DOHH2 (cell line): ENCODE measurements around the gene INHBB.

Experiments
- H3F3A ChIP-seq: fragments of 200-600 bp; sonication (generic), shearing (Covaris generic); 2 replicates; pipeline ENCODE4 v1.6.0; 2016; ENCODE audit warnings: antibody characterized with exemption, mild to moderate bottlenecking; ENCODE audit not compliant: control insufficient read depth, insufficient read depth
- H3K27ac ChIP-seq: fragments of 200-600 bp; sonication (generic); 2 replicates; pipeline ENCODE4 v1.5.1; 2014; ENCODE audit warnings: low read depth, mild to moderate bottlenecking, low read length, moderate library complexity
- H3K27me3 ChIP-seq: fragments of 200-600 bp; sonication (generic); 2 replicates; pipeline ENCODE4 v1.6.1; 2014; ENCODE audit warnings: mild to moderate bottlenecking, low read length, mixed read lengths; ENCODE audit not compliant: control insufficient read depth
- H3K36me3 ChIP-seq: fragments of 200-600 bp; sonication (generic); 2 replicates; pipeline ENCODE4 v1.6.1; 2014; ENCODE audit warnings: mild to moderate bottlenecking, low read length, moderate library complexity, mixed read lengths; ENCODE audit not compliant: control insufficient read depth
- H3K4me1 ChIP-seq: fragments of 200-600 bp; sonication (generic); 2 replicates; pipeline ENCODE4 v1.6.1; 2014; ENCODE audit warnings: mild to moderate bottlenecking, low read length, mixed read lengths; ENCODE audit not compliant: control insufficient read depth
- H3K4me2 ChIP-seq: fragments of 200-600 bp; sonication (generic); 2 replicates; pipeline ENCODE4 v1.6.0; 2014; ENCODE audit warnings: mild to moderate bottlenecking, low read length, moderate library complexity
- H3K4me3 ChIP-seq: fragments of 200-600 bp; sonication (generic); 2 replicates; pipeline ENCODE4 v1.5.1; 2014; ENCODE audit warnings: mild to moderate bottlenecking, low read length, mixed read lengths
- H3K79me2 ChIP-seq: fragments of 200-600 bp; sonication (generic); 2 replicates; pipeline ENCODE4 v1.6.1; 2014; ENCODE audit warnings: mild to moderate bottlenecking, low read length, mixed read lengths; ENCODE audit not compliant: control insufficient read depth
- H3K9me2 ChIP-seq: fragments of 200-600 bp; sonication (generic); replicated peaks from 2 replicates; pipeline ENCODE4 v1.6.1; 2014; ENCODE audit warnings: mild to moderate bottlenecking, low read length, mixed read lengths; ENCODE audit not compliant: control insufficient read depth
- H3K9me3 ChIP-seq: fragments of 200-600 bp; sonication (generic); 2 replicates; pipeline ENCODE4 v1.6.1; 2014; ENCODE audit warnings: antibody characterized with exemption, low read length, mixed read lengths; ENCODE audit not compliant: control insufficient read depth, insufficient read depth
- H4K20me1 ChIP-seq: fragments of 200-600 bp; sonication (generic); 2 replicates; pipeline ENCODE4 v1.6.0; 2014; ENCODE audit warnings: low read depth, mild to moderate bottlenecking, antibody characterized with exemption, low read length, moderate library complexity; ENCODE audit not compliant: control insufficient read depth, insufficient read depth
- EZH2phosphoT487 ChIP-seq: fragments of 200-600 bp; sonication (generic); IDR thresholded peaks from 2 replicates; pipeline ENCODE4 v1.6.1; 2017; ENCODE audit warnings: borderline replicate concordance, mild to moderate bottlenecking, antibody characterized with exemption, low read length, moderate library complexity, mixed read lengths
- TF ChIP-seq, protein P1 (sequence below): fragments of 200-600 bp; sonication (generic); IDR thresholded peaks from one replicate; pipeline ENCODE4 v1.5.1; 2014; ENCODE audit warnings: antibody characterized with exemption, mild to moderate bottlenecking, low read depth, low read length; ENCODE audit not compliant: poor library complexity, severe bottlenecking

Gene INHBB

DNA sequence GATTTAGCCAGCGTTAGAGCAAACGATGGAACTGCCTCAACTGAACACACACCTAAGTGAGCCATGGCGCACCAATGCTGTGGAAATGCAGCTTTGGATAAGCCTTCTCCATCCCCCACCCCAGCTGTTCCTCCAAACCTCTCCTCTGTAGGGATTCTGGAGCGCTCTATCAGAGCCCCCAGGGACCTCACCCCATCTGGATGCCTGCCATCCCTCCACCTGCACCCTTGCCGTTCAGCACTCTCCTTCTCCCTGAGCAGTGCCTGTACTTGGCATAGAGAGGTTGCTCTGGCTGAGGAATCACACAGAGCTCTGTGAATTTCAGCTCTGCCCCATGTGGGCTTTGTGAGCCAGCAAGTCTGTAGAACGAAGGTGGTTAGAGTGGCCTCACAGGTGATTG lies 42.8 kb upstream of the INHBB start:
- TF ChIP-seq, protein P1, sequence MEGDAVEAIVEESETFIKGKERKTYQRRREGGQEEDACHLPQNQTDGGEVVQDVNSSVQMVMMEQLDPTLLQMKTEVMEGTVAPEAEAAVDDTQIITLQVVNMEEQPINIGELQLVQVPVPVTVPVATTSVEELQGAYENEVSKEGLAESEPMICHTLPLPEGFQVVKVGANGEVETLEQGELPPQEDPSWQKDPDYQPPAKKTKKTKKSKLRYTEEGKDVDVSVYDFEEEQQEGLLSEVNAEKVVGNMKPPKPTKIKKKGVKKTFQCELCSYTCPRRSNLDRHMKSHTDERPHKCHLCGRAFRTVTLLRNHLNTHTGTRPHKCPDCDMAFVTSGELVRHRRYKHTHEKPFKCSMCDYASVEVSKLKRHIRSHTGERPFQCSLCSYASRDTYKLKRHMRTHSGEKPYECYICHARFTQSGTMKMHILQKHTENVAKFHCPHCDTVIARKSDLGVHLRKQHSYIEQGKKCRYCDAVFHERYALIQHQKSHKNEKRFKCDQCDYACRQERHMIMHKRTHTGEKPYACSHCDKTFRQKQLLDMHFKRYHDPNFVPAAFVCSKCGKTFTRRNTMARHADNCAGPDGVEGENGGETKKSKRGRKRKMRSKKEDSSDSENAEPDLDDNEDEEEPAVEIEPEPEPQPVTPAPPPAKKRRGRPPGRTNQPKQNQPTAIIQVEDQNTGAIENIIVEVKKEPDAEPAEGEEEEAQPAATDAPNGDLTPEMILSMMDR: no peak
- TF ChIP-seq EZH2phosphoT487: no peak
- H3K9me3 ChIP-seq: no peaks in the 10 kb centered on the region
- H3K27me3 ChIP-seq: 0 out of 2 replicates have a peak, but pooled peaks cover 3% of the 10 kb centered on the region
- H3F3A ChIP-seq: no peaks in the 10 kb centered on the region
- no peaks in the 10 kb centered on the region for H3K9me2 ChIP-seq
- H4K20me1 ChIP-seq: no peaks in the 10 kb centered on the region
- no peak overlapping the region for H3K27ac ChIP-seq
- peaks cover 25% of the 10 kb centered on the region for H3K4me1 ChIP-seq
- no peak overlapping the region for H3K4me3 ChIP-seq
- H3K79me2 ChIP-seq: no peaks in the 10 kb centered on the region
- no peak overlapping the region for H3K4me2 ChIP-seq
- H3K36me3 ChIP-seq: no peaks in the 10 kb centered on the region

DNA sequence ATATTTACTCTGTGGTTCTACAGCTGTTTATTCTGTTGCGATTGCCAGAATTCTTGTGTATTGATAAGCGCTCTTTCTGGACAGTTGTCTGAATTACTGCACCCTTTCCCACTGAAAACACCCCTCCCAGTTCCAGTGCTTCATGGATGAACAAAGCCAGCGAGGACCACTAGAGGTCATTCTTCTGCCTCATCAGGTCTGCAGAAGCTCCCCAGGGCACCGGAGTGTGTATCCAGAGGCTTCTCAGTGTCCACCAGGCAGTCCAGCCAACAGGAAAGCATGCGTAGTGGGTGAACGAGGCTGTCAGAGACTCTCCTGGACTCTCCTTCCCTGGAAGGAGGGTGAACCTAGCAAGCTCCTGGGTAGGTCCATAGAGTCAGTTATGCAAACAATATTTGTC lies 40.6 kb upstream of the INHBB start:
- Histone ChIP-seq H3K27me3 (0 out of 2 replicates have a peak, but pooled peaks cover 3% of the 10 kb centered on the region), H4K20me1 (no peaks in the 10 kb centered on the region), H3K4me2 (no peak overlapping the region), H3K9me3 (no peaks in the 10 kb centered on the region), H3K4me3 (no peak overlapping the region), H3K4me1 (peaks cover 47% of the 10 kb centered on the region), H3K9me2 (no peaks in the 10 kb centered on the region), H3K36me3 (no peaks in the 10 kb centered on the region), H3K27ac (no peak overlapping the region), H3K79me2 (no peaks in the 10 kb centered on the region), H3F3A (peaks cover 4% of the 10 kb centered on the region; the same call in 1 of the 2 replicates)
- no peak for TF ChIP-seq EZH2phosphoT487
- TF ChIP-seq, protein P1: peak; percentile 43

DNA sequence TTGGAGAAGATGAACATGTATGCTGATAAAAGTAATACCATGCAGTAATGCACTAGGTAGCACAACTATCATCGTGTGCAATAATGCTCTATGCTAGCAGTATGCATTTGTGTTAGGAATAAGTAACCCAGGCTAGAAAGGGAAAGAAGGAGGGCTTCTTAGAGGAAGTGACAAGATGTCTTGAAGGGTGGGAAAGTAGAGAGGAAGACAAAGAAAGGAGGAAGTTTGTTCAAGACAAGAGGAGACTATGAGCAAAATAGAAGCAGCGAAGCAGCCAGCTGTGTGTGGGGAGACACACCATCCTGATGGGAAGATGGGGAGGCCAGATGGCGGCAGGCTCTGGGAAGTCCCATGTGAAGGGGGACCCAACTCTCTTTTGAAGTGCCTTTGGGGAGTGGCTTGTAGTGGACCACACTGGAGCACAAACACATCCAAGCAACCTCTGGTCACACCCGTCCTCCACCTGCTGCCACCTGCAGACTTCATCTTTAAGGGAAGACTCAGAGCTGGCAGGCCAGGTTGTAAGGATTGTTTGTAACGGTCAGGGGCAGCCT lies 39.9 kb upstream of the INHBB start:
- no peaks in the 10 kb centered on the region for H3K9me2 ChIP-seq
- no peak overlapping the region for H3K4me3 ChIP-seq
- H3K27ac ChIP-seq: no peak overlapping the region
- H3K27me3 ChIP-seq: 0 out of 2 replicates have a peak, but pooled peaks cover 3% of the 10 kb centered on the region
- peaks cover 4% of the 10 kb centered on the region; the same call in 1 of the 2 replicates for H3F3A ChIP-seq
- H4K20me1 ChIP-seq: no peaks in the 10 kb centered on the region
- no peaks in the 10 kb centered on the region for H3K9me3 ChIP-seq
- no peaks in the 10 kb centered on the region for H3K36me3 ChIP-seq
- TF ChIP-seq, protein P1: no peak
- TF ChIP-seq EZH2phosphoT487: no peak
- H3K79me2 ChIP-seq: no peaks in the 10 kb centered on the region
- H3K4me1 ChIP-seq: peaks cover 54% of the 10 kb centered on the region
- peak overlapping the region; percentile 40 for H3K4me2 ChIP-seq
